Left lung (tissue), 10 donors: ENCODE data around the gene CENPU. TPM values are rescaled to one million over a fixed set of nuclear protein-coding genes. Genes with fewer than 3 reads are reported as not detected.

ENCODE experiments used
- ATAC-seq: fragments of 200-7000 bp; cut with Tn5 transposase; one replicate; pipeline ENCODE4 v1.9.1; 2020; ENCODE audit warnings: moderate library complexity
- DNase-seq, 4 donors: peaks; one replicate each; pipeline ENCODE4 v3.0.0-alpha.2; 2013 to 2020
- H3K27ac ChIP-seq, 2 donors: fragments of 200-600 bp; sonication (generic) in 1 of 2; one replicate each; pipeline versions ENCODE4 v1.5.0 to v1.8.0; 2020 to 2021
- H3K27me3 ChIP-seq, 2 donors: fragments of 200-600 bp; sonication (generic) in 1 of 2; one replicate each; pipeline versions ENCODE4 v1.5.0 to v1.8.0; 2020 to 2021
- H3K36me3 ChIP-seq, 2 donors: fragments of 200-600 bp; sonication (generic) in 1 of 2; one replicate each; pipeline versions ENCODE4 v1.5.0 to v1.8.0; 2020 to 2021
- H3K4me1 ChIP-seq, 2 donors: fragments of 200-600 bp; one replicate each; pipeline ENCODE4 v1.8.0; 2021
- H3K4me3 ChIP-seq, 2 donors: fragments of 200-600 bp; sonication (generic) in 1 of 2; one replicate each; pipeline versions ENCODE4 v1.5.0 to v1.8.0; 2020 to 2021; ENCODE audit warnings: mild to moderate bottlenecking in 1 of 2
- H3K9me3 ChIP-seq, 2 donors: fragments of 200-600 bp; sonication (generic) in 1 of 2; one replicate each; pipeline versions ENCODE4 v1.5.0 to v1.8.0; 2020 to 2021
- intact Hi-C, 2 donors: fragments of 100-400 bp; cut with DNase I; formaldehyde crosslinking; loops; one replicate each; pipeline versions ENCODE4 v1.11.2 to v1.14.2; 2022
- polyA plus RNA-seq, 6 donors: library from polyadenylated mRNA; unstranded; fragments of 120-200 nt; gene quantifications; one replicate each; pipeline ENCODE4 v1.2.1, GENCODE V29; 2013; ENCODE audit not compliant: insufficient read length in 6 of 6
- total RNA-seq, 2 donors: library from RNA; stranded (reverse); fragmentation: NEBNext Ultra II Directional; extraction: Animal tissue kit (Norgen Biotek cat#: 25700); gene quantifications; one replicate each; pipeline ENCODE4 v1.2.1, GENCODE V29; 2021
- TF ChIP-seq, protein P1 (sequence below), 2 donors: fragments of 200-600 bp; sonication (generic) in 1 of 2; IDR thresholded peaks; one replicate each; pipeline versions ENCODE4 v1.5.0 to v1.8.0; 2021; ENCODE audit warnings: antibody characterized with exemption in 2 of 2
- donor health status: DM: no; HTN: yes; CAD: no.
- donor health status: DM: no; HTN: no; CAD: no.

Gene CENPU
- total and polyA plus RNA-seq, 8 donors, result 11.3 to 59.1 (median 34.0) TPM

DNA sequence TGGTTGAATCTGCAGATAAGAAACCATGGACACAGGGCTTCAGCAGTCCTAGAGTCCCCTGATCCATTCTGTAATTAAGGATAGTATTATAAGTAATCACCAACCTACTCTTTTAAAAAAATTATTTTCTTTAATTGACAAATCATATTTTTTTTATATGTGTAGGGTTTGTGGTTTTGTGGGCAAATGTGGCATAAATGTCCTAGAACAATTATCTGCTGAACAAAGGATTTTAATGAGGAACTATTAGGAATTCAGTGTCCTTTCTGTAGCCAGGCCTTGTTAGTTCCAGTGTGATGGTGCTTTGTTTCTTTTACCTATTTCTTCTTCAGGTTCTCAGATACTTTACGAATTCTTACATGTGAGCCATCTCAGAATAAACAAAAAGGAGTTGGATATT, 52.0 kb downstream of the CENPU start:
- no peaks in the 10 kb centered on the region for H3K9me3 ChIP-seq
- no peaks in the 10 kb centered on the region for H3K27me3 ChIP-seq
- DNase-seq, result no peak
- no peak for ATAC-seq
- peaks cover 0 to 29% of the 10 kb centered on the region in 2 donors for H3K4me1 ChIP-seq
- H3K27ac ChIP-seq, result no peak overlapping the region
- intact Hi-C loops, result no loop called here
- no peak overlapping the region for H3K4me3 ChIP-seq
- H3K36me3 ChIP-seq, result peaks cover 0 to 8% of the 10 kb centered on the region in 2 donors
- TF ChIP-seq, protein P1, sequence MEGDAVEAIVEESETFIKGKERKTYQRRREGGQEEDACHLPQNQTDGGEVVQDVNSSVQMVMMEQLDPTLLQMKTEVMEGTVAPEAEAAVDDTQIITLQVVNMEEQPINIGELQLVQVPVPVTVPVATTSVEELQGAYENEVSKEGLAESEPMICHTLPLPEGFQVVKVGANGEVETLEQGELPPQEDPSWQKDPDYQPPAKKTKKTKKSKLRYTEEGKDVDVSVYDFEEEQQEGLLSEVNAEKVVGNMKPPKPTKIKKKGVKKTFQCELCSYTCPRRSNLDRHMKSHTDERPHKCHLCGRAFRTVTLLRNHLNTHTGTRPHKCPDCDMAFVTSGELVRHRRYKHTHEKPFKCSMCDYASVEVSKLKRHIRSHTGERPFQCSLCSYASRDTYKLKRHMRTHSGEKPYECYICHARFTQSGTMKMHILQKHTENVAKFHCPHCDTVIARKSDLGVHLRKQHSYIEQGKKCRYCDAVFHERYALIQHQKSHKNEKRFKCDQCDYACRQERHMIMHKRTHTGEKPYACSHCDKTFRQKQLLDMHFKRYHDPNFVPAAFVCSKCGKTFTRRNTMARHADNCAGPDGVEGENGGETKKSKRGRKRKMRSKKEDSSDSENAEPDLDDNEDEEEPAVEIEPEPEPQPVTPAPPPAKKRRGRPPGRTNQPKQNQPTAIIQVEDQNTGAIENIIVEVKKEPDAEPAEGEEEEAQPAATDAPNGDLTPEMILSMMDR (IDR thresholded peaks at IDR 0.05), result no peak

DNA sequence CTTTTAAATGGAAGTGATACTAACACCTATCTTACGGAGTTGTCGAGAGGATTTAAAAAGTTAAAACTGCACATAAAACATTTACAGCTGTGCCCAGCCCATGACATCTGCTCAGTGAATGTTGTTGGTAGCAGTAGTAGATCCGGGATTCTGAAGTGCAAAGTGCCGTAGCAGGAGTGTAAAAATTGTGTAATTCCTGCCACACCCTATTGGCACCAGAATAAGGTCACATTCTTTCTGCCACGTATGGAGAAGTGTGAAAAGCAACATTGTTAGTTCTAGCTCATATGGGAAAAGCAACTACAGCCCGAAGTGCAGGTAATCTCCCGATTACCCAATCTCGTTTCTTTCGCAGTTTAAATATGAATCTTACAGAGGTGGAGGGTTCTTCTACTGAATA, 53.2 kb downstream of the CENPU start:
- ATAC-seq (peak; percentile 78), DNase-seq (peak in 1 of 4 donors; percentile 20)
- H3K4me1 ChIP-seq, result peaks cover 0 to 29% of the 10 kb centered on the region in 2 donors
- TF ChIP-seq, protein P1 (IDR thresholded peaks at IDR 0.05), result no peak
- no peak overlapping the region for H3K27ac ChIP-seq
- H3K27me3 ChIP-seq, result no peaks in the 10 kb centered on the region
- intact Hi-C loops, result no loop called here
- H3K4me3 ChIP-seq, result no peak overlapping the region
- H3K9me3 ChIP-seq, result no peaks in the 10 kb centered on the region
- H3K36me3 ChIP-seq, result no peaks in the 10 kb centered on the region

DNA sequence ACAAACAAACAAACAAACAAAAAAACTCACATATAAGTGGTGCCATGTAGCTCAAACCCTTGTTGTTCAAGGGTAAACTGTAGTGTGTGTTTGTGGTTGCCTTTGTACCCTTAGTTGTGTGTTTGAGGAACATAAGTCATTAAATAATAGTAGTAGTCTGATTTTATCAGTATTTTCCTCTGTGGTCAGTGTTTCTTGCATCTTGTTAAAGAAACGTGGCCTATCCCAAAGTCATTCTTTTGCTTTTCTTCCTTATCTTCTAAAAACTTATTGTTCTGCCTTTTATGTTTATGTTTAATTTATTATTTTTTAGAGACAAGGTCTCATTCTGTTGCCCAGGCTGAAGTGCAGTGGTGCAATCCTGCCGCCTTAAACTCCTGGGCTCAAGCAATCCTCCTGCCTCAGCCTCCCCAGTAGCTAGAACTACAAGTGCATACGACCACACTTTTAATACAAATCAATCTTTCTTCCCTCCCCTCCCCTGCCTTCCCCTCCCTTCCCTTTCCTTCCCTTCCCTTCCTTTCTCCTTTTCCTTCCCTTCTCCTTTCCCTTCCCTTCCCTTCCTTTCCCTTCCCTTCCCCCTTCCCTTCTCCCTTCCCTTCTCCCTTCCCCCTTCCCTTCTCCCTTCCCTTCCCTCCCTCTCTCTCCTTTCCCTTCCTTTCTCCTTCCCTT, 57.9 kb downstream of the CENPU start:
- ATAC-seq (no peak), DNase-seq (no peak)
- Histone ChIP-seq H3K9me3 (no peaks in the 10 kb centered on the region), H3K4me1 (peaks cover 0 to 7% of the 10 kb centered on the region in 2 donors), H3K4me3 (no peak overlapping the region), H3K27me3 (no peaks in the 10 kb centered on the region), H3K36me3 (peaks cover 0 to 37% of the 10 kb centered on the region in 2 donors), H3K27ac (no peak overlapping the region)
- intact Hi-C loops, result no loop called here
- TF ChIP-seq, protein P1 (IDR thresholded peaks at IDR 0.05), result no peak

DNA sequence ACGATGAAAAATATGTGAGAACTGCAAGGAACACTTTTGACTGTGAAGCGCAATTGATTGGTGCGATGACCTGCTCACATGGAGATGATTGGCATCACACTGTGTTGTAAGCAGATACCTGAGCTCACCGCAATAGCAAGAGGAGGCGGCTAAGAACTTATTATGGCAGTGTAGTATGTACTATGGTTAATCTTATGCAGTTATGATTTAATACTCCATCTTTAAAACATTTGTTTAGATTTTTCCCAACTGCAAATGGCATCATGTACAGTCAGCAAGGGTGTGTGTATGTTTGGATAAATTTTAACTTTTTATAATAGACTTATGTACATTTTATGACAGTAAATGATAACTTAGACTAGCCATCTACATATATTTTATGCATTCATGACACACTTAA, 58.9 kb downstream of the CENPU start:
- no peaks in the 10 kb centered on the region for H3K27me3 ChIP-seq
- no peaks in the 10 kb centered on the region for H3K9me3 ChIP-seq
- peaks cover 0 to 37% of the 10 kb centered on the region in 2 donors for H3K36me3 ChIP-seq
- H3K4me1 ChIP-seq, result no peaks in the 10 kb centered on the region
- ATAC-seq, result no peak
- H3K4me3 ChIP-seq, result no peak overlapping the region
- TF ChIP-seq, protein P1 (IDR thresholded peaks at IDR 0.05), result no peak
- H3K27ac ChIP-seq, result no peak overlapping the region
- no peak for DNase-seq
- intact Hi-C loops, result no loop called here

DNA sequence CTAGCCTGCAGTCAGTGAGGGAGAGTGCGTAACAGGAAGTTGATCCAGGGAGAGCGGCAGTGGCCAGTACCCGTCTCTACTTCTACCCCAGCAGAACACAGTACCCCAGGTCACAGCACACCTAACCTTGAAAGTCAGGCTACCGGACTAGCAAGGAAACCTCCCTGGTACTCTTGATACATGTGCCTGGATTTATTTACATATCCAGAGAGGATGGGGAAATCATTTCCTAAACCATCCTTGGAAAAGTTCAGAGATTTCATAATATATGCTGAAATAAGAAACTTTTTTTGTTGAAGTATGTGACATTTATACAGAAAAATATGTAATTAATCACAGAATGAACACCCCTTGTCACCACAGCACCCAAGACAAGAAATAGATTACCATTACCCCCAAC, 59.9 kb downstream of the CENPU start:
- no peak for DNase-seq
- intact Hi-C loops, result no loop called here
- Histone ChIP-seq H3K27me3 (no peaks in the 10 kb centered on the region), H3K9me3 (no peaks in the 10 kb centered on the region), H3K36me3 (peaks cover 0 to 41% of the 10 kb centered on the region in 2 donors), H3K27ac (no peak overlapping the region), H3K4me1 (peaks cover 0 to 6% of the 10 kb centered on the region in 2 donors), H3K4me3 (no peak overlapping the region)
- ATAC-seq, result no peak
- TF ChIP-seq, protein P1 (IDR thresholded peaks at IDR 0.05), result no peak
